HG03097 (cell line): Measurements from ENCODE around the gene IWS1.

Source experiments
- ATAC-seq: cut with Tn5 transposase; IDR thresholded peaks from one replicate; pipeline ENCODE4 v1.9.1; 2021; ENCODE audit not compliant: unreplicated experiment, low FRiP score

The IWS1 gene

DNA sequence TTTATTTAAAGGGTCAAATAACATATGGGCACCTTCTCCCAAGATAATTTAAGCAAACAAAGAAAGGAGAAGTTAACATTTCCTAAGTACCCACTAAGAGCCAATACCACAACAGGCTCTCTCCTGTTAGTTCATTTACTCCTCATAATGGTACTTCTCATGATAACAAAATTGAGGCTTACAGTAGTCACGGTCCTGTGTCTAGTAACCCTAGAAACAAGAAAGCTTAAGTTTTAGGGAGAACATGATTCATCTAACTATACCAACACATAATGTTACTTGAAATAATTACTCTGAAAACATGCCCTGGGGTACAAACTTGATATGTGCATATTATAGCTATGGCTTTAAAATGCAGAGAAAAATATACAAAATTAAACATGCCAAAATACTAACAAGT lies 19.8 kb downstream of the IWS1 start:
- ATAC-seq, result no peak

DNA sequence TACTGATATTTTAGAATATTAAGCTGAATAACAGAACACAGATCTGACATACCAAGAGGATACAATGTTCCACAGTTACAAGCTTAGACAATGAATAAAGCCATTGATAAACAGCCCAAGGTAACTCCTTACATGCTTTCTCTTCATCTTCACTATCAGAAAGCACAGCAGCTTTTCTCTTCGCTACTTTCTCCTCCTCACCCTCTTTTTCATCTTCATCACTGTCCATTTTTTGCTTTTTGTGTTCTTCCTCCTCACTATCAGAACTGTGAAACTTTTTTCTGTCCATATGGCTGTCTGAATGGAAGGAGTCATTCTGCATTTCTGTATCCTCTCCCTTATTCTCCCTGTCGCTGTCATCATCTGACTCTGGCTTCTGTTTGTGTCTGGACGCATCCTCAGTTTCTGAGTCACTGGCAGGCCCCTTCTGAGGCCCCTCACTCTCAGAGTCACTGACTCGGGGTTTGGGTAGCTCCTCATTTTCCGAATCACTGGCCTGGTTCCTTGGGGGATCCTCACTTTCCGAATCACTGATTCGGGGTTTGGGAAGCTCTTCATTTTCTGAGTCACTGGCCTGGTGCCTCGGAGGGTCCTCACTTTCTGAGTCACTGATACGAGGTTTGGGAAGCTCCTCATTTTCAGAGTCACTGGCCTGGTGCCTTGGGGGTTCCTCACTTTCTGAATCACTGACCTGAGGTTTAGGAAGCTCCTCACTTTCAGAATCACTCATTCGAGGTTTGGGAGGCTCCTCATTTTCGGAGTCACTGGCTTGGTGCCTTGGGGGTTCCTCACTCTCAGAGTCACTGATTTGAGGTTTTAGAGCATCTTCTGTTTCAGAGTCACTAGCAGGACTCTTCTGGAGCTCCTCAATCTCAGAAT lies 21.5 kb downstream of the IWS1 start:
- no peak for ATAC-seq

- ATAC-seq, result no peak
Measured at GRCh38 chr2:127503491-127503890, 22.8 kb downstream of the IWS1 start.

DNA sequence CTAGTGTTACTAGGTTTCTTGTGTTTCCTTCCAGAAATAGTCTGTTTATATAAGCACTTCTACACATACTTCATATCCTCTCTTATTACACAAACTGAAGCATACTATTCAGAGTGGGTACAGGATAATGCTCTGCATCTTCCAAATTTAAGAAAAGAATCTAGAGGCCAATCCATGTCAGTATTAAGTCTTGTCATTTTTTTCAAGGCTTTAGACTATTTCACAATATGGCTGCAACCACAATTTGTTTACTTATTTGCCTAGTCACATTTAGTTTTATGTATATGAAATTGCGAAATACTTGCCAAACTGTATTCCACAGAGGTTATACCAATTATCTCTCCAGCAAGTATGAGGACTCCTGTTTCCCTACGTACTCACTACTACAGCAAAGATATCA lies 27.9 kb downstream of the IWS1 start:
- no peak for ATAC-seq

DNA sequence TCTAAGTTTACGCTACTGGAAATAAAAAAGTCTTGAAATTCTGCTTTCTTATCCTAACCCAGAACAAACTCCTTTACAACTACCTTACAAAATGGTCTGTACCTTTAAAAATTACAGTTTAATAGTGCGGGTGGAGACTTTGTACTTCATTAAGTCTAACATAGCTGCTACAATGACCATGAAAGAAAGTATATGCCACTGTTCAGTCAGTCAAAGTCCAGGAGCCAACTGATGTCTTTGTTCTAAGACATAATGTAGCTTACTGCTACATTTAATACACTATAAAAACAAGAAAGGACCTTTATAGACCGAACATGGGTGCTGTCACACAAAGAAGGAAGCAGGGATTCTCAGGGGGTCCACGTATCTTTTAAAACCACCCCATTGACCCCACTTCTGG lies 36.0 kb downstream of the IWS1 start:
- ATAC-seq, result no peak

GRCh38 chr2:127486247-127487058 lies 39.8 kb downstream of the IWS1 start:
- ATAC-seq, result no peak

DNA sequence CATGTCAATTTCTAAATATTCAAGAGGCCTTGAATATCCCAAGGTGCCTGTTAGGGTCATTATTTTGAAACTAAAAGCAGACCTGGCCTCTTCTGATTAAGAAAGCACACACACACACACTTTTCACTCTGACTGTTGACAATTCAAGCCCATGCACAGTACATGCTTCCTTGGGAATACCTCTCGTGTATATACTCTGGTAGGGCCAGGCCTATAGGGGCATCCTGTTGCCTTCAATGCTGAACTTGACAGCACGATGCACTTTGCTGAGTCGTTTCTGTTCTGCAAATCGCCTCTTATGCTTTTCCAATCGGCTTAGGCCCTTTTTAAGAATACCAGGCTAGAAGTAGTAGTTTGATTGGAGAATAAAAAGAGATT lies 40.6 kb downstream of the IWS1 start:
- no peak for ATAC-seq

- ATAC-seq, result no peak
Measured at GRCh38 chr2:127485051-127485693, 41.1 kb downstream of the IWS1 start.

DNA sequence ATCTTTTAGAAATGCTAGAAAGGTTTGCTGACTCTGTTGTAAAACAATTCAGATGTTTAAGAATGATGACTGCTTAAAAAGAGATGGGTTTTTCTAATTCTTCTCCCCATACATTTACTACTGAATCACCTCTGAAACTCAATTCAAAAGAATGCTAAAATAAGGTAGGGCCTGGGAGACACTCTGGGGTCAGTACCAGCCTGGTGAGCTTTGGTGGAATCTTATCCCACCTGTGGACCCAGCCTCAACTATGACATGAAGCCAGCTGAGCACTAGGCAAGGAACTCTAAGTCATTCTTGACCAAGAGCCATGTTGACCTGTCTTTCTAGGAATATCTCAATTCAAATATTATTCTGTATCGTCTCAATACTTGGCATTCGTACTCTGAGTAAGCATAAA lies 44.3 kb downstream of the IWS1 start:
- no peak for ATAC-seq

DNA sequence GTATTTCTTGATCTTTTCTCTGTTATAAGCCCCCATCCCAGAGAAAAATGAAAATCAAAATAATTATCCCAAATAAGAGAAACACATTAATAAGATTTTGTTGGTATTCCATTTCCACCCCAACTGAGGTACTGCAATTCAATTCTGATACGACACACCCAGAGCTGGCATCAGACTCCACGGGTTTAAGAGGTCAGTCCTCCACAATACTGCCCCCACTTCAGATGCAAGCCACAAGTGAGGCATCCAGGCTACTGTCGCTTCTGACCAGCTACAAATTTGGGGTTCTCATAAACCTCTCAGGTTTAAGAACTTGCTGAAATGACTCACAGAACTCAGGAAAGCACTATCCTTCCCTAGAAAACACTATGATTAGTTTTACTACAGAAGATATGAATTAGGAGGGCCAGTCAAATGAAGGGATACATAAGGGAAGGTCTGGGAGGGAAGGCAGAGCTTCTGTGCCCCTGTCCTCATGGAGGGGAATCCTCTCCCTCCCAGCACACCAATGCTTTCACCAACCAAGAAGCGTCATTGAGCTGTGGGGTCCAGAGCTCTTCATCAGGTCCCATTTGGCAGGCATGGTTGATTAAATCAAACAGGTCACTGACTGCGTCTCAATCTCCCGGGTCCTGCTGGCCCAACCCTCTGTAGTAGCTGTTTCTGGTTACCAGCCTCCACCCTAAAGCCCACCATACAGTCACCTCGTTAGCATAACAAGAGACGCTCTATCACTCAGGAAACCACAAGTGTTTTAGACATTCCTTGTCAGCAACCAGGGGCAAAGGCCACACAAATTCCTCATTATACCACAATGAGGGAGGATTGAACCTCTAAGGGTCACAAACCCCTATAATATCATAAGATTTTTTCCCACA lies 46.2 kb downstream of the IWS1 start:
- ATAC-seq, result no peak

GRCh38 chr2:127479219-127479825 lies 47.0 kb downstream of the IWS1 start:
- no peak for ATAC-seq

- ATAC-seq, result no peak
Measured at GRCh38 chr2:127475788-127476187, 50.5 kb downstream of the IWS1 start.

GRCh38 chr2:127472268-127472667 lies 54.0 kb downstream of the IWS1 start:
- ATAC-seq, result no peak

DNA sequence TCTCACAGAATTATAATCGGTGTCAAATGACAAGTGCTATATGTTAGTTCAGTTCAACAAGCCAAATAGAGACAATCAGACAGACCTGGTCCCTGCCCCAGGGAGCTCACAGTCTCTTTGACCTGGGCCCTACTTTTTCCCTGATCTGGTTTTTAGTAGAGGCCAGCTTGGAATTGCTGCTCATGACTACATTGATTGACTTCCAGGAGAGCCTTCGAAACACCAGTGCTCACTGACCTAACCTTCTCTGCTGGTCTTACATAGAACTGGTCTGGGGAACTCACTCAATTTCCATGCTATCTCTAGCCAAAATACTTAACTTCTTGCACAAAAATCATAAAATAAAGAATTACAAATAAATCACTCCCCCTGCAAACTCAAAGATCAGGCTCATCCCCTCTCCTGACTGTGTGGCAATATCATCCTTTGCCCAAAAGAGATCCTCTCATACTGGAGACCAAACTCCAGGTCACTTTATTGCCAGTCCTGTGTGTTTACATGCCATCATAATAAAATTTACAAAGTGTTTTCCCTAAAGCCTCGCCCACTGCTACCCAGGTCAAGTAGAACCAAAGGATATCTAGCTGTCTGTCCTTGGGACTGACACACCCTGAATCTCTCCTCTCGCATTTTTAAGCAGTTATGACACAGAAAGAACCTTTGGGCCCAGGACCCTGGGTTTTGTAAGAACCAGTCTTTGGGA lies 54.9 kb downstream of the IWS1 start:
- no peak for ATAC-seq

GRCh38 chr2:127469974-127470373 lies 56.3 kb downstream of the IWS1 start:
- no peak for ATAC-seq

DNA sequence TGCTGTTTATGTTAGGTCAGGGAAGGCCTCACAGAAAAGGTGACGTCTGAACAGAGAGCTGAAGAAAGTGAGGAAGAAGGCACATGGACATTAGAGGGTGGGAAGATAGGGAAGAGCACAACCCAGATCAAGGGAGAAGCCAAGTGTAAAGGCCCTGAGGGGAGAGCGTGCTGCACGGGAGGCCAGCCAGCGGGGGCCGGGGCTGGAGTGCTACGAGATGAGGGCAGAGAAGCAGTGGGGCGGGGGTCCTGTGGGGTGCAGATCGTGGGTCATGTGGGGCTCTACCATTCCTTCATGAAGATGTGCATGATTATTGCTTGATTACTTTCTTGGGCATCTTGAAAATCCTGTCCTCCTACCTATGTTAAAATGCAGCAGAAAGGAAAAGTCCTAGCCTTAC lies 57.2 kb downstream of the IWS1 start:
- no peak for ATAC-seq

DNA sequence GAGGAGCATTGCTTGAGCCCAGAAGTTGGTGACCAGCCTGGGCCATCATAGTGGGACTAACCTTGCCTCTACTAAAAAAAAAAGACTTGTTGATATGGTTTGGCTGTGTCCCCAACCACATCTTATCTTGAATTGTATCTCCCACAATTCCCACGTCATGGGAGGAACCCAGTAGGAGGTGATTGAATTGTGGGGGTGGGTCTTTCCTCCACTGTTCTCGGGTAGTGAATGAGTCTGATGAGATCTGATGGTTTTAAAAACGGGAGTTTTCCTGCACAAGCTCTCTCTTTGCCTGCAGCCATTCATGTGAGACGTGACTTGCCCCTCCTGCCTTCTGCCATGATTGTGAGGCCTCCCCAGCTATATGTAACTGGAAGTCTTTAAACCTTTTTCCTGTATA lies 61.0 kb downstream of the IWS1 start:
- no peak for ATAC-seq

DNA sequence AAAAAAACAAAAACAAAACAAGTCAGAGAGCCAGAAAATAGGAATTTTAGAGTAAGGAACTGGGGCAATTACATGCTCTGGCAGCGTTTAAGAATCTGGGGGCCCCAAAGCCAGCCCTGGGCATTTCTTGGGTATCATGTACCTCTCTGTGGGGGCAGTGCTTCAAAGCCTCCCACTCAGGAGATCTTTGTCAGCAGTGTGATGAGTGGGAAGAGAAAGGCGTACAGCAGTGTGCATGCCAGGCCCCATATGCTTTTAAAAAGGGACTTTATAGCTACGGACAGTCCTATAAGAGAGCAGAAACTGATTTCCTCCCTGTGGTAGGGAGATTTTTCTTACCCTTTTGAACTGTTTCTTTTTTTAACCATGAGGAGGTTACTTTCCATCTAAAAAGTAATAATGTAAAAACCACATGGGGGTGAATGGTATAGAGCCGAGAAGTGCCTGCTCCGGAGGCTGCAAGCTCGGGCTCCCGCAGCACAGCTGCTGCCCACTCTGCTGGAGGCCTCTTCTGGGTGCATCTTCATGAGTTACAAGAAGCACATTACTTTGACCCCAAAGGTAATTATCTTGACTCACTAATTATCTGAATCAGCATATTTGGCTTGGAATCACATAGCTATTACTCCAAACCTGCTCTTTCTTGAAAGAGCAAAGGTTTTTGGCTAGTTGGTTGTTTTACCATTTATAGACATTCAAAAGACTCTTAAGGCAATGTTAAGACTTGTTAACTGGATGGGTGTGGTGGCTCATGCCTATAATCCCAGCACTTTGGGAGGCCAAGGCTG lies 61.6 kb downstream of the IWS1 start:
- ATAC-seq, result no peak
